HG03342 (cell line): ENCODE measurements around the gene CAMTA1.

Source experiments
- ATAC-seq: cut with Tn5 transposase; IDR thresholded peaks from one replicate; pipeline ENCODE4 v1.9.1; 2021; ENCODE audit warnings: mild to moderate bottlenecking, moderate library complexity; ENCODE audit not compliant: unreplicated experiment

Gene CAMTA1

DNA sequence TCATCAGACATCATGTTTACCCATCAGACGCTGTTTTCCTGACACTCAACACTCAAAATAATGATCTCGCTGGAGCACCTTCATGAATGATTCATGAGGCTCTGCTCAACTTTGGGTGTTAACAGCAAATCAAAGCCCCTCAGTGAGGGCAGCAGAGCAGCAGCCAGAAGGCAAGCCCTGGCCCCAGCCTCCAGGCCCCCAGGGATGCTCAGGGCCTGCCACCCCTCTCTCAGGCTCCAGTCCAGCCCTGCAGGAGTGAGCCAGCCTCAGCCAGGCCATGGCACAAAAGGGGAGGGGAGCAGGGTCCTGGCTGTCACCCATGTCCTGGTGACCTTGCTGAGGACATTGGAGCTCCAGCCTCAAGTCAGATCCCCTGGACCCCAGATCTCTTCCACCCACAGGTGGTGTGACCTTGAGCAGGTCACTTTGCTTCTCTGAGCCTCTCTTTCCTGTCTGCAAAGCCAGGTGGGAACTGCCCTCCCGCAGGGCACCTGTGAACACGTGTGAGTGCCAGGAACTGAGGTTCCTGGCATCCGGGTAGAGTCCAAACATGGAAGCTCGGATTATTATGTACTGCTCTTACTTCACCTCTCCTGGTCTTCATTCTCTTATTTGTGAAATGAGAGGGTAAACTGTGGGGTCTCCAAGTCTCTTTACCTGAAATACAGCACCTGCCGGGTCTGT lies 824.2 kb downstream of the CAMTA1 start:
- ATAC-seq, result no peak

GRCh38 chr1:7610106-7610731 lies 825.0 kb downstream of the CAMTA1 start:
- ATAC-seq, result no peak

- no peak for ATAC-seq
These were observed 825.7 kb downstream of the CAMTA1 start for GRCh38 chr1:7610936-7611335.

- no peak for ATAC-seq
These were observed 826.3 kb downstream of the CAMTA1 start for GRCh38 chr1:7611421-7612010.

- no peak for ATAC-seq
These were observed 828.0 kb downstream of the CAMTA1 start for GRCh38 chr1:7613106-7613850.

GRCh38 chr1:7613851-7614205 lies 828.6 kb downstream of the CAMTA1 start:
- no peak for ATAC-seq

- ATAC-seq, result no peak
These were observed 829.4 kb downstream of the CAMTA1 start for GRCh38 chr1:7614576-7615074.

GRCh38 chr1:7615138-7615537 lies 829.9 kb downstream of the CAMTA1 start:
- ATAC-seq, result no peak

DNA sequence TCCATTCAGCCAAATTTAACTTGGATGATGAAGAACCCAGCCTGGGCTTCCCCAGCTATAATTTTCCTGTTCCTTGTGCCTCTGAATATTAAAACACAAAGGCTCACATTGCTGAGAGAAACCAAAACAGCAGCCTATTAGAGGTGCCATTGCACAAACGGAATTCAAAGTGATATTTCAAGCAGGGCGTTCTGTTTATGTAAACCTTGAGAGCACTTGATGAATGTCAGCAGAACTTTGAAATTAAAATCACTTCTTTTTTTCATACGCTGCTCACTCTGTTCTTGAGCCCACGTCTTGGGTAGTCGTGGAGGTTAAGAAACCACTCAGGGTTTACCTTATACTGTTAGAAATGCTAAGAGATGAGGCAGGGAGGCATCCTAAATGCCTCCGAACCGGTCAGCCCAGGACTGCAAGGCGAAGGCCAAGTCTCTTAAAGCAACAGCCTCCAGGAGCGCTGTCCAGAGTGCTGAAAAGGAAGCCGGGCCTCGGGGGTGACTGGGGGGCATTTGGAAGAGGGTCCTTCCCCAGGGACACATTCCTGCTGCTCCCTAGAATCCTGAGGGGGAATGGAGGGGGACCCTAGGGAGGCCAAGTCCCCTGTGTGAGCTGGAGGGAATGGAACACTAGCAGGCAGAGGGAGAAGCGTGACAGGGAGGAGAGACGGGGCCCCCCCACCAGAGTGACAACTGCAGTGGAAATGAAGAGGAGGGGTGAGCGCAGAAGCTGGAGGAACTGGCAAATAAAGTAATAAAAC lies 831.0 kb downstream of the CAMTA1 start:
- no peak for ATAC-seq

GRCh38 chr1:7616953-7617352 lies 831.7 kb downstream of the CAMTA1 start:
- no peak for ATAC-seq

DNA sequence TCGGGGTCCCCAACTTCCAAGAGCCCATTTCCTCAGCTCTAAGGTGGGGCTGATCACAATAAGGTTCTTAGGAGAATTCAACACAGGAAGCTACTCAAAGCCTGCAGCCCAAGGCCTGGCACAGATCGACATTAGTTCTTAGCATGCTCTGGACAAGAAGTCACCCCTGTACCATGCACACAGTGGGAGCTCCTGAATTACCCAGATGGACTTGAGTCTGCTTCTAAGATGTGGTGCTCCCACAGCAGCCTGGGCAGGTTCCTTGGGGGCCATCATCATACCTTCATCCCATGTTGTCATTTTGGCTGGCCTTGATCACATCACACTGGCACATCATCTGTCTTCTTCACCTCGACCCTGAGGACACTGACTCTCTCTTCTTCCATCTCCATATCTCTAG lies 832.6 kb downstream of the CAMTA1 start:
- ATAC-seq, result no peak

DNA sequence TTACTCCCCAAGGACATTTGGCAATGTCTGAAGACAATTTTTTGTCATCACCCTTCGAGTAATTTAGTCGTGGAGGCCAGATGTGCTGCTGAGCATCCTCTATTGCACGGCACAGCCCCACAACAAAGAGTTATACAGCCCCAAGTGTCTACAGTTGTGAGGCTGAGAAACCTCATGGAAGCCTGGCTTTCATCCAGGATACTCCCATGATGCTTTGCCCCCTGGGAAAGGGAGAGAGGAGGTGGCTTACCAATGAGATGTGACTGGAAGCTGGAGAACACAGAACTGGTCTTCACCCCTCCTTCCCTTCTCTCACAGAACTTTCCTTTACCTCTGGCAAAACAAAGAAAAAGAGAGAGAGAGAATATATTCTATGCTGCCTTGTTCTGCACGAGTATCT lies 834.9 kb downstream of the CAMTA1 start:
- ATAC-seq, result no peak

DNA sequence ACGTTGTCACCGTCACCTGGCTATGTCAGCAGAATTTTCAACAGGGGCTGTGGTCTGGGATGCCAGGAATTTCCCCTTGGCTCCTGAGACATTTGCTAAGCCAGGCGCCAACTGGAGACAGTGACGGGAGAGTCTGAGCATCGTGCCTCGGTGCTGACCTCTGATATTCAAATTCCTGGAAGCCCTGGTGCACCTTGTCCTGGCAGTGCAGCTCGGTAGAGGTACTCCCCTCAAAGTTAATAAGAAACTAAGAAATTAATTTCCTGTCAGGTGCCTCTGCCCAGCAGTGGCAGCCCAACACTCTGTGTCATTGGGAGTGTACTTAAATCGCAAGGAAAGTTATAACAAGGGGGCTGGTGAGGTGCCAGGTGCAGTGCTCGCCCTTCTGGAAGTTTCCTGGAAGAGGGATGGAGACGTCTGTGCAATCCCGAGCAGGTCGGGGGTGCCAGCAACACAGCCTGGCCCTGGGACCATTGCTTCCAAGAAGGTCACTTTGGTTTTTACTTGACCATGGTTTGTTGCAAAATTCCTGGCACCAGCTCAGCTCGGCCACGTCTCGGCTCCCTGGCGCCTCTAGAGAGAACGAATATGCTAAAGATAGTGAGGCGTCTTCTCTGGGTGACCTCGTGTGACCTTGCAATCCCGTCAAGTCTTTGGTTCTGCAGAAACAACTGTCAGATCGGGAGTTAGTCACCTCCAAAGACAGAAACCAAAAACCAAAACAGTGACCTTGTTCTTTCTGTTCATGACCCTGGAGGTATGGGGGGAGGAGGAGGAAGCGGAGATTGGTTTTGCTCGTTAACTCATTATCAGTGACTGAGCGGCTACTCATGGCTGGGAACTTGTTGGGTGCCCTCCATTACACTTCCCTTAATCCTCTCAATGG lies 836.3 kb downstream of the CAMTA1 start:
- no peak for ATAC-seq

GRCh38 chr1:7623842-7624241 lies 838.6 kb downstream of the CAMTA1 start:
- ATAC-seq, result no peak

DNA sequence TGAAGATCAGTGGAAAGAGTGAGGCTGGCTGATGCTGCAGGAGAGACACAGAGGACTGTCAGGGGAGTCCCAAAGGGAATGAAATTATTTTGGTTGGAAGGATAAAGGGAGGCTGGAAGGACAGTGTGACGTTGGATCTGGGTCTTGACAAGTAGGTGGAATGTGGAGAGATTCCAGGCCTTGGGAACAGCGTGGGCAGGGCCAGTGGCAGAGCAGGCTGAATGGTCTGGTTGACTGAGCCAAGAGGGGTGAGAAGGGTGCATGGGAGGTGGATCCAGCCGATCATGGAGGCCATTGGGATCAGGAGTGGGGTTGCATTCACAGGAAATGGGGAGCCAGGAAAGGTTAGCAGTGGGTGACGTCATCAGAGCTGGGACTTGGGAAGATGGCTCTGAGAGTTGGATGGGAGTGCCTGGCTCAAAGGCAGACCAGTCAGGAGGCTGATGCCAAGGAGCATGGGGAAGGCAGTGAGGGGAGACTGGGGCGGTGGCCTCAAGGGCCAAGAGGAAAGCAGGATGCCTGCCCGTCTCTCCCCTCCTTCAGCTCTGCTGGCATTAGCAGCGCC lies 839.6 kb downstream of the CAMTA1 start:
- ATAC-seq, result no peak

GRCh38 chr1:7625401-7625800 lies 840.1 kb downstream of the CAMTA1 start:
- no peak for ATAC-seq

DNA sequence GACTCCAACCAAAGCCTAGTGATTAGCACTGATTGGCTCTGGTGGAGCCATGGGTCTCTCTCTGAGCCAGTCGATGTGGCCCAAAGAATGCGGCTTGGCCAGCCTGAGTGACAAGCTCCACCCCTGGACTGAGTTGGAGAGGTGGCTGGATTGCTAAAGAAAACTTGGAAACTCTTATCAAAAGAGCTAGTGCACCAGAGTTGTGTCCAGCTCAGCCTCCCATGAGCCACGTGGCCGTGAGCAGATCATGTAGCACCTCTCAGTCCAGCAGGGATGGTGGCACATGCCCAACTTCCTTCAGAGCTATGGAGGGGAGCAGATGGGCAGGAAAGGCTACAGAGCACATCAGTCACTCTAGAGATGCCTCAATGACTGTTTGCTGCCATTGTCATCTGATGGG lies 843.0 kb downstream of the CAMTA1 start:
- no peak for ATAC-seq

- no peak for ATAC-seq
These were observed 843.8 kb downstream of the CAMTA1 start for GRCh38 chr1:7629011-7629410.

GRCh38 chr1:7629465-7630195 lies 844.4 kb downstream of the CAMTA1 start:
- no peak for ATAC-seq
